GM23338 (cell line): ENCODE measurements around the gene PUM2. TPM values are rescaled to one million over a fixed set of nuclear protein-coding genes. Genes with fewer than 3 reads are reported as not detected.

Experiments
- POLR2AphosphoS5 ChIP-seq: IDR thresholded peaks from 2 replicates; pipeline ENCODE4 v1.6.1; 2016; ENCODE audit warnings: antibody characterized with exemption, low read depth
- polyA plus RNA-seq: library from polyadenylated mRNA; unstranded; fragments of >200 nt; fragmentation: Nextera tagmentation; extraction: Ambion mirVana; gene quantifications from 2 replicates; pipeline ENCODE4 v1.2.1, GENCODE V29; 2016
- small RNA-seq: library from RNA; depleted of rRNA; stranded (forward); fragments of <200 nt; gene quantifications from one replicate; pipeline ENCODE3, GENCODE V24; 2014; ENCODE audit warnings: low replicate concordance
- total RNA-seq: library from RNA; depleted of rRNA; stranded (reverse); fragments of >200 nt; shearing (Covaris generic); gene quantifications from 2 replicates; pipeline ENCODE4 v1.2.3, GENCODE V29; 2014; rRNA removed
- TF ChIP-seq, protein P1 (sequence below): fragments of 250-450 bp; sonication (Bioruptor Pico); IDR thresholded peaks from 2 replicates; pipeline ENCODE4 v1.5.0; 2020; ENCODE audit warnings: mild to moderate bottlenecking, moderate library complexity
- TF ChIP-seq, protein P2 (sequence below): IDR thresholded peaks from one replicate; pipeline ENCODE4 v1.6.1; 2018; ENCODE audit warnings: antibody characterized with exemption; ENCODE audit not compliant: unreplicated experiment

PUM2 gene
- total and polyA plus RNA-seq, 2 experiments from 2014 or later, result 29.9 to 94.1 TPM

DNA sequence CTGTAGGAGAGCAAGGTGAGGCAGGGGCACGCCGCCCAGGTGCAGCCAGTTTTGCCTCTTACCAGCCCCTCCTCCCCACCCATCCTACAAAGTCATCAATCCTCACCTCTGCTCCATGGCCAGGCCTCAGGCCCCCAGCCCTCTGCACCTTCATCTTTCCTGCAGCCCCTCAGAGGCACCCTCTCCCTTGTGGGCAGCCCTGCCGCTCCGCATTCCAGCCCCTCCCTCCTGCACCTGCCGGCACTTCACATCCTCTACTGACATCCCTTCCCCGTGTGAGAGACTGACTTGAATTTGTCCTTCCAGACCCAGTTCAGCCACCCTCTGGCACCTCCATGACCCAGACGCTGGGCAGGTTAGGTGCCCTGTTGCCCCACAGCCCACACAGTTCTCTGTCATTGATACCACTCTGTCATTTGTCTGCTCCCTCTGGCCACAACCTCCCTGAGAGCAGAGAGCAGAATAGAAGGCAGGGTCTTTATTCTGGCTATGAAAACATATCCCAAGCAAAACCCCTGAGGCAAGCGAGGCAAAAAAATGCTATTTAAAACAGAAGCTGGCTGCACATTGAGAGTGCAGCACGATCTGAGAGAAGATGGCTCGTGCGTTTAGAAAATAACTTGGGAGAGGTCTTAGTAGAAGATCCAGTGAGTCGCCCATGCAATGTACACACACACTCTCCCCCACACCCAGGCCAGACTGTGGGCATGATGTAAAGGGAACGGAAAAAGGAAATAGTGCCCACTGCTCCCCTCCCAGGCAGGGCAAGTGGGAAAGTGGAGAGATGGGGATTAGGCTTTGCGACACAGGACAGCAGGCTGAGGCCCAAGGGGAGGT lies 151.6 kb downstream of the PUM2 start (continued):
- TF ChIP-seq, protein P1, sequence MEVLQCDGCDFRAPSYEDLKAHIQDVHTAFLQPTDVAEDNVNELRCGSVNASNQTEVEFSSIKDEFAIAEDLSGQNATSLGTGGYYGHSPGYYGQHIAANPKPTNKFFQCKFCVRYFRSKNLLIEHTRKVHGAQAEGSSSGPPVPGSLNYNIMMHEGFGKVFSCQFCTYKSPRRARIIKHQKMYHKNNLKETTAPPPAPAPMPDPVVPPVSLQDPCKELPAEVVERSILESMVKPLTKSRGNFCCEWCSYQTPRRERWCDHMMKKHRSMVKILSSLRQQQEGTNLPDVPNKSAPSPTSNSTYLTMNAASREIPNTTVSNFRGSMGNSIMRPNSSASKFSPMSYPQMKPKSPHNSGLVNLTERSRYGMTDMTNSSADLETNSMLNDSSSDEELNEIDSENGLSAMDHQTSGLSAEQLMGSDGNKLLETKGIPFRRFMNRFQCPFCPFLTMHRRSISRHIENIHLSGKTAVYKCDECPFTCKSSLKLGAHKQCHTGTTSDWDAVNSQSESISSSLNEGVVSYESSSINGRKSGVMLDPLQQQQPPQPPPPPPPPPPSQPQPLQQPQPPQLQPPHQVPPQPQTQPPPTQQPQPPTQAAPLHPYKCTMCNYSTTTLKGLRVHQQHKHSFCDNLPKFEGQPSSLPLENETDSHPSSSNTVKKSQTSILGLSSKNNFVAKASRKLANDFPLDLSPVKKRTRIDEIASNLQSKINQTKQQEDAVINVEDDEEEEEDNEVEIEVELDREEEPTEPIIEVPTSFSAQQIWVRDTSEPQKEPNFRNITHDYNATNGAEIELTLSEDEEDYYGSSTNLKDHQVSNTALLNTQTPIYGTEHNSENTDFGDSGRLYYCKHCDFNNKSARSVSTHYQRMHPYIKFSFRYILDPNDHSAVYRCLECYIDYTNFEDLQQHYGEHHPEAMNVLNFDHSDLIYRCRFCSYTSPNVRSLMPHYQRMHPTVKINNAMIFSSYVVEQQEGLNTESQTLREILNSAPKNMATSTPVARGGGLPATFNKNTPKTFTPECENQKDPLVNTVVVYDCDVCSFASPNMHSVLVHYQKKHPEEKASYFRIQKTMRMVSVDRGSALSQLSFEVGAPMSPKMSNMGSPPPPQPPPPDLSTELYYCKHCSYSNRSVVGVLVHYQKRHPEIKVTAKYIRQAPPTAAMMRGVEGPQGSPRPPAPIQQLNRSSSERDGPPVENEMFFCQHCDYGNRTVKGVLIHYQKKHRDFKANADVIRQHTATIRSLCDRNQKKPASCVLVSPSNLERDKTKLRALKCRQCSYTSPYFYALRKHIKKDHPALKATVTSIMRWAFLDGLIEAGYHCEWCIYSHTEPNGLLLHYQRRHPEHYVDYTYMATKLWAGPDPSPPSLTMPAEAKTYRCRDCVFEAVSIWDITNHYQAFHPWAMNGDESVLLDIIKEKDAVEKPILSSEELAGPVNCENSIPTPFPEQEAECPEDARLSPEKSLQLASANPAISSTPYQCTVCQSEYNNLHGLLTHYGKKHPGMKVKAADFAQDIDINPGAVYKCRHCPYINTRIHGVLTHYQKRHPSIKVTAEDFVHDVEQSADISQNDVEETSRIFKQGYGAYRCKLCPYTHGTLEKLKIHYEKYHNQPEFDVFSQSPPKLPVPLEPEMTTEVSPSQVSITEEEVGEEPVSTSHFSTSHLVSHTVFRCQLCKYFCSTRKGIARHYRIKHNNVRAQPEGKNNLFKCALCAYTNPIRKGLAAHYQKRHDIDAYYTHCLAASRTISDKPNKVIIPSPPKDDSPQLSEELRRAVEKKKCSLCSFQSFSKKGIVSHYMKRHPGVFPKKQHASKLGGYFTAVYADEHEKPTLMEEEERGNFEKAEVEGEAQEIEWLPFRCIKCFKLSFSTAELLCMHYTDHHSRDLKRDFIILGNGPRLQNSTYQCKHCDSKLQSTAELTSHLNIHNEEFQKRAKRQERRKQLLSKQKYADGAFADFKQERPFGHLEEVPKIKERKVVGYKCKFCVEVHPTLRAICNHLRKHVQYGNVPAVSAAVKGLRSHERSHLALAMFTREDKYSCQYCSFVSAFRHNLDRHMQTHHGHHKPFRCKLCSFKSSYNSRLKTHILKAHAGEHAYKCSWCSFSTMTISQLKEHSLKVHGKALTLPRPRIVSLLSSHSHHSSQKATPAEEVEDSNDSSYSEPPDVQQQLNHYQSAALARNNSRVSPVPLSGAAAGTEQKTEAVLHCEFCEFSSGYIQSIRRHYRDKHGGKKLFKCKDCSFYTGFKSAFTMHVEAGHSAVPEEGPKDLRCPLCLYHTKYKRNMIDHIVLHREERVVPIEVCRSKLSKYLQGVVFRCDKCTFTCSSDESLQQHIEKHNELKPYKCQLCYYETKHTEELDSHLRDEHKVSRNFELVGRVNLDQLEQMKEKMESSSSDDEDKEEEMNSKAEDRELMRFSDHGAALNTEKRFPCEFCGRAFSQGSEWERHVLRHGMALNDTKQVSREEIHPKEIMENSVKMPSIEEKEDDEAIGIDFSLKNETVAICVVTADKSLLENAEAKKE (CRISPR knock-in tag), result no peak
- TF ChIP-seq, protein P2, sequence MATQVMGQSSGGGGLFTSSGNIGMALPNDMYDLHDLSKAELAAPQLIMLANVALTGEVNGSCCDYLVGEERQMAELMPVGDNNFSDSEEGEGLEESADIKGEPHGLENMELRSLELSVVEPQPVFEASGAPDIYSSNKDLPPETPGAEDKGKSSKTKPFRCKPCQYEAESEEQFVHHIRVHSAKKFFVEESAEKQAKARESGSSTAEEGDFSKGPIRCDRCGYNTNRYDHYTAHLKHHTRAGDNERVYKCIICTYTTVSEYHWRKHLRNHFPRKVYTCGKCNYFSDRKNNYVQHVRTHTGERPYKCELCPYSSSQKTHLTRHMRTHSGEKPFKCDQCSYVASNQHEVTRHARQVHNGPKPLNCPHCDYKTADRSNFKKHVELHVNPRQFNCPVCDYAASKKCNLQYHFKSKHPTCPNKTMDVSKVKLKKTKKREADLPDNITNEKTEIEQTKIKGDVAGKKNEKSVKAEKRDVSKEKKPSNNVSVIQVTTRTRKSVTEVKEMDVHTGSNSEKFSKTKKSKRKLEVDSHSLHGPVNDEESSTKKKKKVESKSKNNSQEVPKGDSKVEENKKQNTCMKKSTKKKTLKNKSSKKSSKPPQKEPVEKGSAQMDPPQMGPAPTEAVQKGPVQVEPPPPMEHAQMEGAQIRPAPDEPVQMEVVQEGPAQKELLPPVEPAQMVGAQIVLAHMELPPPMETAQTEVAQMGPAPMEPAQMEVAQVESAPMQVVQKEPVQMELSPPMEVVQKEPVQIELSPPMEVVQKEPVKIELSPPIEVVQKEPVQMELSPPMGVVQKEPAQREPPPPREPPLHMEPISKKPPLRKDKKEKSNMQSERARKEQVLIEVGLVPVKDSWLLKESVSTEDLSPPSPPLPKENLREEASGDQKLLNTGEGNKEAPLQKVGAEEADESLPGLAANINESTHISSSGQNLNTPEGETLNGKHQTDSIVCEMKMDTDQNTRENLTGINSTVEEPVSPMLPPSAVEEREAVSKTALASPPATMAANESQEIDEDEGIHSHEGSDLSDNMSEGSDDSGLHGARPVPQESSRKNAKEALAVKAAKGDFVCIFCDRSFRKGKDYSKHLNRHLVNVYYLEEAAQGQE, result no peak
- no peak for TF ChIP-seq POLR2AphosphoS5

Small RNAs within 50 kb of the gene (small RNA-seq; reads per million reads assigned to genes)
- gene RNU7-113P, result not detected

Other genes starting within 250 kb of the PUM2 start
- 40.6 and 43.0 TPM in 2 replicates for gene SDC1, start 125.7 kb downstream of the PUM2 start, total RNA-seq
- 16.1 and 16.6 TPM in 2 replicates for gene SDC1, start 125.7 kb downstream of the PUM2 start, polyA plus RNA-seq
- gene RHOB, start 96.2 kb upstream of the PUM2 start, total RNA-seq, result 26.9 and 29.2 TPM in 2 replicates
- 5.5 and 6.6 TPM in 2 replicates for gene RHOB, start 96.2 kb upstream of the PUM2 start, polyA plus RNA-seq